H7 (cell line): ENCODE results near the gene CRNN. TPM values are rescaled to one million over a fixed set of nuclear protein-coding genes. Genes with fewer than 3 reads are reported as not detected.

Experiments used
- DNase-seq: peaks from one replicate; pipeline ENCODE4 v3.0.0; 2012
- H3K27me3 ChIP-seq: 2 replicates; pipeline ENCODE4 v1.6.0; 2011; ENCODE audit warnings: mild to moderate bottlenecking, low read length; ENCODE audit not compliant: control insufficient read depth, insufficient read depth
- H3K36me3 ChIP-seq: replicated peaks from 2 replicates; pipeline ENCODE4 v1.5.1; 2011; ENCODE audit warnings: low read length; ENCODE audit not compliant: control insufficient read depth, insufficient read depth
- H3K4me3 ChIP-seq: 2 replicates; pipeline ENCODE4 v1.5.1; 2011; ENCODE audit warnings: low read depth, mild to moderate bottlenecking, control low read depth, low read length, moderate library complexity; ENCODE audit not compliant: insufficient read depth
- total RNA-seq: library from RNA; depleted of rRNA; stranded (reverse); fragments of >200 nt; shearing (Covaris generic); gene quantifications from 2 replicates; pipeline ENCODE4 v1.2.3, GENCODE V29; 2014

Gene CRNN
- total RNA-seq, 1 experiment from 2014 or later, result not detected

GRCh38 chr1:152442301-152442700 is 28.2 kb upstream of the CRNN start:
- no peak for DNase-seq
- H3K36me3 ChIP-seq, result no peaks in the 10 kb centered on the region
- H3K27me3 ChIP-seq, result no peaks in the 10 kb centered on the region
- no peak overlapping the region for H3K4me3 ChIP-seq

GRCh38 chr1:152441756-152442155 is 27.7 kb upstream of the CRNN start:
- no peak for DNase-seq
- Histone ChIP-seq H3K27me3 (no peaks in the 10 kb centered on the region), H3K4me3 (no peak overlapping the region), H3K36me3 (no peaks in the 10 kb centered on the region)

DNA sequence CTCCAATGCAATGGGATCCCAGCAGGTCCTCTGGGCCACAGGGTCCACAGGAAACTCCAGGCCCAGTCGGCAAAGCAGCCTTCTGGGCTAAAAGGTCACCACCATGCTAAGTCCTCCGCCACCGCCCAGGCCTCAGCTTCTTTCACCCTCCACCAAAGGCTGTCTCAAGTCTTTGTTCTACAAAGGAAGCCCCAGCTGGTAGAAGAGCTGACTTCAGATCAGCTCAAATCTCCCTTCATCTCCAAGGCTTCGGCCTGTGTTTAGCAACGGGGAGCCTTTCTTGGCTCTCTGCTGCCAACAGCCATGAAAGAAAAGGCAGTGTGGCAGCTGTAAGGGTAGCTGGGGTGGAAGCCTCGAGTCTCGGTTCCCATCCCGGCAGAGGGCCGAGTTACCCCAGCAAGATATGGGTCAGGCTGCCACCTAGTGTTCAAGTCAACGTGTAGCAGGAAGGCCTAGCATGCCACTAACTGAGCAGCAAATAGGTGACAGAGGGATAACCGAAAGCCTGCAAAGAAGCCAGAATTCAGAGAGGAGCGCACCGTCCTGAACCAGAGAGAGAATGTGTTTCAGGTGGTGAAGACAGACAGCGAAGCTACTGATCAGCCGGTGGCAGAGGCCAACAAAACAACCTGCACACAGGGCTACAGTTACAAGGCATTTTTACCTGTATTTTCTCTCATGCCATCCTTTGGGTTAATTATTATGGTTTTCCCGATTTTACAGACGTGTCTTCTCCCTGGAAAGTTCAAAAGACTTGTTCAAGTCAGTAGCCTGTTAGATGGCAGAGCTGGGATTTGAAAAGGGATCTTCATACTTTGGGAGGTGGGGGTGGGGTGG is 26.8 kb upstream of the CRNN start:
- Histone ChIP-seq H3K27me3 (no peaks in the 10 kb centered on the region), H3K4me3 (no peak overlapping the region), H3K36me3 (no peaks in the 10 kb centered on the region)
- peak; percentile 57 for DNase-seq

DNA sequence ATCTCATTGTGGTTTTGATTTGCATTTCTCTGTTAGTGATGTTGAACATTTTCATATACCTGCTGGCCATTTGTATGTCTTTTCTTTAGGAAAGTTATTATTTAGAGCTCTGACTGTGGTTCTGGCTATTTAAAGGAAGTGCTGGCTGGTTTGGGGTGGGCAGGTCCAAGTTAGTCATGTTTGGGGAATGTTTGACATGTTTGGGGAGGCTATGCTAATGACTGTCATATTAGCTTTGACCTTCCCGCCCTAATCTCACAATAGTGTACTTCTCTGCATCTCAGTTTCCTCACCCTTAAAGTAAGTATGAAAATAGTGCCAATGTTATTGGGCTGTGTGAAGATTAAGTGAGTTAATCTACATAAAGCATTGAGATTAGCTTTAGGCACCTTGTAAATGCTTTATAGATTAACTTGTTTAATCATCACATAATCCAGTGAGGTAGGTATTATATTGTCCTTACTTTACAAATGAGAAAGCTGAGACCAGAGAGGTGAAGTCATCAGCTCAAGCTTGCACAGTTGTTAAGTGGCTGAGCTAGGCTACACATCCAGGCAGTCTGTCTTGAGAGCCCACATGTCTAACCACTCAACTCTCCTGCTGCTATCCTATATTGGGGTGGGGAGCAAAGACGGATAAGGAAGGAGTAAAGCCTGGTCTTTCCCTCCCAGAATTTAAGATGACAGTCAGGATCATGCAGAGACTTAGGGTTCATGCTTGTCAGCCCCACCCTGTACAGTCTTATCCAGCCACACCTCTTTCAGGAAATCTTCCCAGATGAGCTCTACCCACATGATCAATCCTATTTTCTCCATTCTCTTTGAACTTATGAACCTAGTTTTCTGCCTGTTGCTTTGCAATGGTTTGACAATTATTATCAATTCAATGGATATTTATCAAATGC is 22.8 kb upstream of the CRNN start:
- Histone ChIP-seq H3K27me3 (no peaks in the 10 kb centered on the region), H3K4me3 (no peak overlapping the region), H3K36me3 (no peaks in the 10 kb centered on the region)
- no peak for DNase-seq

DNA sequence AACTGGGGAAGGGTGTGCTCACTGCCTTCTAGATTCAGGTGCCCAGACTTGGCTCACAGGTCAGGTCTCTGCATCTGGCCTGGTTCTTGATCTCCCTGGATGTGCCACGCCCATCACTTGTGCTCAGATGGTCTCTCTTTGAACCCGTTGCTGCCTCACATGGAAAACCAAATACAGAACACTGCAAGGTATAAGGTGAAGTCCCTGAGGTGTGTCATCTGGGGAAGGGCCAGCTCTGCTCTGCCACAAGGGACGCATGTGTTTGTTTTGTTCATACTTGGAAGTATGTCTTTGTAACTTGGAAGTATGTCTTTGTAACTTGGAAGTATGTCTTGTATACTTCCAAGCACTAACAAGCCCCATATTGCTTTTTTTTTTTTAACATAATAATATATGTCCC is 13.4 kb upstream of the CRNN start:
- no peaks in the 10 kb centered on the region for H3K27me3 ChIP-seq
- no peaks in the 10 kb centered on the region for H3K36me3 ChIP-seq
- H3K4me3 ChIP-seq, result no peak overlapping the region
- DNase-seq, result no peak

DNA sequence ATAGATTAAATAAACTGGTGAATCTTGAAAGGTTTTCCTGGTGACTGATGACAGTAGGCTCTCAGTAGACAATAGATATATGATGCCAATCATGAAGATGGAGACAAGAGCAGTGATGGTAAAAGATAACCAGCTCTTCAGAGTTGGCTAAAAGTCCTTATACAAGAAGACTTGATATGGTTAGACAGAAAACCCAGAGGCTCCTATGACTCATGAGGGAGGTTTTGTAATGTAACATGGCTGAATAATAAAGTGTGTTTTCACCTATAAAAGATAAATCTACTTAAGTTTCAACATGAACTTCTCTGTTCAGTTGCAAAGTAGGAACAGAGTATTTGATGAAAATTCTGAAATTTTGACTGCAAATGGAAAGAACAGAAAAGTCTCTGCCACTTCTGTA is 12.7 kb upstream of the CRNN start:
- H3K4me3 ChIP-seq, result no peak overlapping the region
- no peaks in the 10 kb centered on the region for H3K36me3 ChIP-seq
- no peak for DNase-seq
- H3K27me3 ChIP-seq, result no peaks in the 10 kb centered on the region

DNA sequence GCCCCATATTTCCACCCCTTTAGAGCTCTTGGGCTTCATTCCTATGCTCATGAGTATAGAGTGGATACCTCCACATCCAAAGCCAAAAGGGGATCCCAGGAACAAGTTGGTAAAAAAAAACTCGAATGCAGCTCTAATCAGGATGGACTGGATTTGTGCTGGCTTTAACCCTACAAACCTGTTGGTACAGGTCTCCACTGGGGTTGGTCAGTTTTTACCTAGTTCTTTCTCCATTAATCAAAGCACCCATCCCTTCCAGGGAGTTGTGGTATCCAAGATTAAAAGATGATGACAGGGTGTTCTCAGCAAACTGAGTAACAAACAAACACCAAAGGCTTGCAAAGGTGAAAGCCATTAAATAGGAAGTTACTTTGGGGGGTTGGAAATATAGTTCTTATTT is 5.9 kb upstream of the CRNN start:
- no peak overlapping the region for H3K4me3 ChIP-seq
- H3K36me3 ChIP-seq, result no peaks in the 10 kb centered on the region
- DNase-seq, result no peak
- no peaks in the 10 kb centered on the region for H3K27me3 ChIP-seq

DNA sequence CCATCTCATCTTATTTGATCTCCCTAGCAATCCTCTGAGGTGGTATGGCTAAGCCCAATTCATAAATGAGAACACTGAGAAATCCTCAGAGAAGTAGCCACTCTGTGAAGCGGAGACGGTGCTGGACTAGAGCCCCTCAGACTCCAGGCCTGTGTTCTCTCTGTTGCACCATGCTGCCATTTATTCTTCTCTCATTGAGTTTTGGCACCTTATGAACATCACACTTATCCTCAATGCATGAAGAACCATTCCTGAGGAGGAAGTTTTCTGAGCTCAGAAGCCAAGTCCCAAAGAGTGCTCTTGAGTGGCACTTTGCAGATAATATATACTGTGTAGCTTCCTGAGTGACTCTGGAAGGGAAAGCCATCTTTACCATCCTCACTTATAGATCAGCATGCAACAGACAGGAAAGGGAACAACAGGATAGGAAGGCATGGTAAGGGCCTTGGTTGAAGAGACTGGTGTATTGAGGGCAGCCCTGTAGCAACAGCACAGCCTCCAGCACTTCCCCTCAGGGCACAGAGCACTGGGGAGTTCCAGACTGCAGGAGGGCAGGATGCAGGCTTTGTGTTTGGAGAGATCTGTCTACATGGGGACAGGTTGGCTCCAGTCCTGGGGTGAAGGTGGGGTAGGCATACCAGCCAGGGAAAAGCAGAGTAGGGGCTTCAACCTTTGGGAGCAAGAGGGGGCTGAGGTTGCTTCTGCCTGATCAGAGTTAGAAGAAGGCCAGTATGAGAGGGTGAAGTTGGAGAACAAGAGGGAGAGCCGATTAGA is 1.6 kb upstream of the CRNN start:
- Histone ChIP-seq H3K4me3 (no peak overlapping the region), H3K27me3 (no peaks in the 10 kb centered on the region), H3K36me3 (no peaks in the 10 kb centered on the region)
- DNase-seq, result no peak

- Histone ChIP-seq H3K27me3 (no peaks in the 10 kb centered on the region), H3K4me3 (no peak overlapping the region), H3K36me3 (no peaks in the 10 kb centered on the region)
- DNase-seq, result no peak
Measured at GRCh38 chr1:152412756-152413155, 1.3 kb downstream of the CRNN start.

- Histone ChIP-seq H3K4me3 (no peak overlapping the region), H3K36me3 (no peaks in the 10 kb centered on the region), H3K27me3 (no peaks in the 10 kb centered on the region)
- no peak for DNase-seq
Measured at GRCh38 chr1:152411134-152411533, 2.9 kb downstream of the CRNN start.

DNA sequence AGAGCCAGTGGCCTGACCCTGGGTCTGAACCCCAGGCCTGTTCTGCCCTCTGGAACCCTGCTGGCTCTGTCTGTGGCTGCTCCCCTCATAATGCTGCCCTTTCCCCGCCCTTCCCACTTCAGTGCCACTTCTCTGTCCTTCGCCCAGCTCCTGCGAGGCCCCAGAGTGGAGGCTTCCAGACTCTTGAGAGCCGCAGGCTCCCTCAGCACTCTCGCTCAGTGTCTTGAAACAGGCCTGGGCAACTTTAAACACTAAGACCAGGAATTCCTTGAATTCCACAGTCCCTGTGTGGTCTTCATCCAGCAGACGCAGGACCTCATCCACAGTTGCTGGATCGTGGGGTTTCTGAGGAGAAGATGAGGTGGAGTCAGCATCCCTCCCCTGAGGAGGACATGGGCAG is 3.5 kb downstream of the CRNN start:
- Histone ChIP-seq H3K27me3 (no peaks in the 10 kb centered on the region), H3K36me3 (no peaks in the 10 kb centered on the region), H3K4me3 (no peak overlapping the region)
- DNase-seq, result no peak

DNA sequence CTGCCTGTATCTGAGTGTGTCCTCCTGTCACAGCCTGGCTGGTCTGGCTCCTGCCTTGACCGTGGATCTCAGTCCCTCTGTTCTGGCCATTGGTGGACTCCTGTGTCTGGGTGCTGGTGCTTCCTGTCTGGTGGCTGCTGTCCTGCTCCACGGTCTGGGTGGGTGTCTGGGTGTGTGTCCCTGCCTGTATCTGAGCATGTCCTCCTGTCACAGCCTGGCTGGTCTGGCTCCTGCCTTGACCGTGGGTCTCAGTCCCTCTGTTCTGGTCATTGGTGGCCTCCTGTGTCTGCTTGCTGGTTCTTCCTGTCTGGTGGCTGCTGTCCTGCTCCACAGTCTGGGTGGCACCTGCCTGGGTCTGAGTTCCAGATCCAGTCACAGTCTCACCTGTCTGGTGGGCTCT is 4.0 kb downstream of the CRNN start:
- Histone ChIP-seq H3K27me3 (no peaks in the 10 kb centered on the region), H3K4me3 (no peak overlapping the region), H3K36me3 (no peaks in the 10 kb centered on the region)
- no peak for DNase-seq

DNA sequence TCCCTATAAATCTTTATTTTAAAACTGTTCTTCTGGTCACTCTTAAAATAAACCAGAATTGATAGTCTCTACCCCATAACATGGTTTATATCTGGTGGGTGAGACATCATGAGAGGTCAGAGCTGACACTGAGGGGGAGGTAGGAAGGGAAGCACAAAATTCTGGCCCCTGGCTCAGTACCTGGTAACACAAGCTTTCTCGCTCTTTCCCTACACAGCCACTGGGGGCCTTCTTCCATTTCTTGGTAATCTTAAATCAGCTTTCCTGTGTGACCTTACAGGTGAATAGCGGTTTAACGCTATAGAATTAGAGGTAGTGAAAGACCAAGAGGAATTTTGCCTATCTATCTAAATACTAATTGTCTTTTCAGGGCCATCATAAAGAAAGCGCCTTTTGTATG is 5.4 kb downstream of the CRNN start:
- no peaks in the 10 kb centered on the region for H3K36me3 ChIP-seq
- H3K4me3 ChIP-seq, result no peak overlapping the region
- DNase-seq, result no peak
- no peaks in the 10 kb centered on the region for H3K27me3 ChIP-seq

DNA sequence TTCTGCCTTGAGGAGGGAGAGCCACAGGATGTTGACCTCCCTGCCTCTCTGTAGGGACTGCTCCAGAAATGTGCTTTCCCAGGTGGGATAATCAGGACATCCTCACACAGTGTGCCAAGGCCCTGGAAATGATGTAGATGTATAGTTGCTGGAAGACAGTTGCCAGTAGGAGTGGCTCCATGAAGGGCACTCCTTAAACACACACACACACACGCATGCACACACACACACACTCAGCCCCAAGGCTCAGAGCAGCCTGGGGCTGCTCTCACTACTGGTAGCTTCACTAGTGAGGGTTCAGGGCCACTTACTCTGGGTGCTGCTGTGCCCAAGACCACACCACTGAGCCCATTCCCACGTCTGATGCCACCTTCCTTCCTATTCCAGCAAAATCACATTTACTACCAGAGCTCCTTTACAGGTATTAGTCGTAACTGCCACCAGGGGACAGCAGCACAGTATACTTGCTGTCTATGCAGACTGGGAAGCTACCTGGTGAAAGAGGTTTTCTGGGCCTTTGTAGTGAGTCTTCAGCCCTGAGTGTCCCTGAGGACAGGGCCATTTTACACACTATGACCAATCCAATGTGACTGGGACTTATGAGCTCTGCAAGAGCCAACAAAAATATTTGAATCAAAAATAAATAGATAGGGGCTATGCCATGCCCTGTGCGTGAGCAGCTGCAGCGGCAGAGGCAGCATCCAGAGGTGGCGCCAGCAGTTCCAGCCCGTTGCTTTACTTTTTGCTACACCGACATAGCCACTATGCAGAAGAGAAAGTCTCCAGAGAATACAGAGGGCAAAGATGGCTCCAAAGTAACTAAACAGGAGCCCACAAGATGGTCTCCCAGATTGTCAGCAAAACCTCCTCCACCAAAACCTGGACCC is 15.0 kb downstream of the CRNN start:
- Histone ChIP-seq H3K36me3 (no peaks in the 10 kb centered on the region), H3K27me3 (no peaks in the 10 kb centered on the region), H3K4me3 (no peak overlapping the region)
- DNase-seq, result no peak
